ENCODE measurements around the gene FOXC2.

DNA sequence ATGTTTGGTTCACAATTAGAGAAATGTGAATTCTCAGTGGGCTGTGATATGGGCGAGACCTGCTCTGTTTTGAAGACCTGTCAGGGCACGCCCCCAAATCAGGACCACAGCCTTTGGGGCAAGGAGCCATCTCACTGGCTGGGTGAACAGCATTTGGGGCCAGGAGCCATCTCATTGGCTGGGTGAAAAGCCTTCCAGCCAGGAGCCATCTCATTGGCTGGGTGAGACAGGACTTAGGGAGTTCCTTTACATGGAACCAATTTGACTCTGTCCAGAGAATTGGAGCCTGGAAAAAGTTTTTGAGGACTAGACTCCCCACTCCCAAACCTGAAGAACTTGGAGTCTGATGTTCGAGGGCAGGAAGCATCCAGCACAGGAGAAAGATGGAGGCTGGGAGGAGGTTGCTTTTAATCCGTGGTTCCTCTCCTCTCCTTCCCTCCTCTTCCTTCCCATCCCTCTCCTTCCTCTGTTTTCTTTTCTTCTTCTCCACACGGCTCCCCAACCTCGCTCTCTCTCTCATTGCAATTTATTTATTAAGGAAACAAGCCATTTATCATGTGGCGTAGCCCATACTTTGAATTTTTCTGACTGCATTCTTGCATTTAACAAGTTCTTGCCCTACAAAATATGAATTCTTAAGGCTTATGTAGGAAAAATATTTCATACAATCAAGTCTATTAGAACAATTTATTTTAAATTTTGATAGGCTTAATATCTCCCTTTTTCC lies 31.4 kb downstream of the FOXC2 start:
- TF ChIP-seq EGR1 (IDR thresholded peaks at IDR 0.05; ENCODE audit: borderline replicate concordance in 1 of 2, low read depth in 2 of 2, low read length in 2 of 2) (no peak), TAF1 (IDR thresholded peaks at IDR 0.05; ENCODE audit: borderline replicate concordance, low read depth, low read length) (no peak)
